HG03025 (cell line): ENCODE measurements around the gene SBNO2.

Experiments used
- ATAC-seq: cut with Tn5 transposase; IDR thresholded peaks from one replicate; pipeline ENCODE4 v1.9.1; 2021; ENCODE audit warnings: mild to moderate bottlenecking, moderate library complexity; ENCODE audit not compliant: unreplicated experiment, low FRiP score

SBNO2 gene

GRCh38 chr19:1093330-1093729 lies 80.7 kb downstream of the SBNO2 start:
- no peak for ATAC-seq

GRCh38 chr19:1091544-1092175 lies 82.4 kb downstream of the SBNO2 start:
- no peak for ATAC-seq

GRCh38 chr19:1090731-1091543 lies 83.1 kb downstream of the SBNO2 start:
- no peak for ATAC-seq

GRCh38 chr19:1089891-1090290 lies 84.2 kb downstream of the SBNO2 start:
- ATAC-seq: no peak

- no peak for ATAC-seq
Measured at GRCh38 chr19:1089126-1089771, 84.8 kb downstream of the SBNO2 start.

- ATAC-seq: no peak
Measured at GRCh38 chr19:1088416-1089010, 85.6 kb downstream of the SBNO2 start.

GRCh38 chr19:1087813-1088415 lies 86.2 kb downstream of the SBNO2 start:
- no peak for ATAC-seq

GRCh38 chr19:1086613-1087012 lies 87.5 kb downstream of the SBNO2 start:
- no peak for ATAC-seq

- ATAC-seq: no peak
Measured at GRCh38 chr19:1085676-1086442, 88.2 kb downstream of the SBNO2 start.

GRCh38 chr19:1085053-1085658 lies 88.9 kb downstream of the SBNO2 start:
- ATAC-seq: no peak

- no peak for ATAC-seq
Measured at GRCh38 chr19:1084024-1084868, 89.8 kb downstream of the SBNO2 start.

- no peak for ATAC-seq
Measured at GRCh38 chr19:1082928-1083816, 90.9 kb downstream of the SBNO2 start.

GRCh38 chr19:1082165-1082927 lies 91.7 kb downstream of the SBNO2 start:
- ATAC-seq: no peak

- ATAC-seq: no peak
Measured at GRCh38 chr19:1081301-1082164, 92.5 kb downstream of the SBNO2 start.

GRCh38 chr19:1080360-1081161 lies 93.5 kb downstream of the SBNO2 start:
- no peak for ATAC-seq
